NCI-H2081 (cell line): ENCODE data around the gene ATP9B.

Source experiments
- DNase-seq, 2 experiments: peaks; one replicate each; lab custom pipeline; 2025; lab: John Stamatoyannopoulos, UW

Gene ATP9B

DNA sequence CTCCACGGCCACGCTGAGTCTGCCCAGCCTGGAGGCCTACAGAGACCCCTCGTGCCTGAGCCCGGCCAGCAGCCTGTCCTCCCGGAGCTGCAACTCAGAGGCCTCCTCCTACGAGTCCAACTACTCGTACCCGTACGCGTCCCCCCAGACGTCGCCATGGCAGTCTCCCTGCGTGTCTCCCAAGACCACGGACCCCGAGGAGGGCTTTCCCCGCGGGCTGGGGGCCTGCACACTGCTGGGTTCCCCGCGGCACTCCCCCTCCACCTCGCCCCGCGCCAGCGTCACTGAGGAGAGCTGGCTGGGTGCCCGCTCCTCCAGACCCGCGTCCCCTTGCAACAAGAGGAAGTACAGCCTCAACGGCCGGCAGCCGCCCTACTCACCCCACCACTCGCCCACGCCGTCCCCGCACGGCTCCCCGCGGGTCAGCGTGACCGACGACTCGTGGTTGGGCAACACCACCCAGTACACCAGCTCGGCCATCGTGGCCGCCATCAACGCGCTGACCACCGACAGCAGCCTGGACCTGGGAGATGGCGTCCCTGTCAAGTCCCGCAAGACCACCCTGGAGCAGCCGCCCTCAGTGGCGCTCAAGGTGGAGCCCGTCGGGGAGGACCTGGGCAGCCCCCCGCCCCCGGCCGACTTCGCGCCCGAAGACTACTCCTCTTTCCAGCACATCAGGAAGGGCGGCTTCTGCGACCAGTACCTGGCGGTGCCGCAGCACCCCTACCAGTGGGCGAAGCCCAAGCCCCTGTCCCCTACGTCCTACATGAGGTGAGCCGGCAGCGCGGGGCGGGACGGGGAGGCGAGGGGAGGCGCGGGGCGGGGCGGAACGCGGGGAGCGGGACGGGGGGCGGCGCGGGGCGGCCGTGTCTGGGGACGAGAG is 341.8 kb downstream of the ATP9B start:
- no peak for DNase-seq

- DNase-seq: no peak
Measured at GRCh38 chr18:79411614-79412526, 342.7 kb downstream of the ATP9B start.

- no peak for DNase-seq
Measured at GRCh38 chr18:79413025-79413424, 343.8 kb downstream of the ATP9B start.

GRCh38 chr18:79413426-79413825 is 344.2 kb downstream of the ATP9B start:
- no peak for DNase-seq

DNA sequence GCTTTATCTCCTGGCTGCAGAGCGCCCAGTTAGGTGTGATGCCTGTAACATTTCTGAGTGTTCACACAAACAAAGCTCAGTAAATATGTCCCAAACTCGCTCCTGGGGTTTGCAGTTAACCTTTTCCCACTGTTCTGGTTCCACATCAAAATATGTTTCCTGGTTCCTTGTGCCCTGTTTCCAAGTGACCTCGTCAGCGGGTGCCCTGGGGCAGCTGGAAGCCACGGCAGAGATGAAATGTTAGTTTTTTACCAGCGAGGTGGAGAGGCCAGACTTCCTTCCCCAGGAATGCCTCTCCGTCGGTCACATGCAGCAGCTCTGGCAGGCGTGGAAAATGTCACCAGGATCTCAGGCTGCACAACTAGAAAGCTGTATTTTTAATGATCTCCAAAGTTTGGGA is 344.7 kb downstream of the ATP9B start:
- DNase-seq: no peak

- DNase-seq: no peak
Measured at GRCh38 chr18:79416022-79416676, 347.0 kb downstream of the ATP9B start.

DNA sequence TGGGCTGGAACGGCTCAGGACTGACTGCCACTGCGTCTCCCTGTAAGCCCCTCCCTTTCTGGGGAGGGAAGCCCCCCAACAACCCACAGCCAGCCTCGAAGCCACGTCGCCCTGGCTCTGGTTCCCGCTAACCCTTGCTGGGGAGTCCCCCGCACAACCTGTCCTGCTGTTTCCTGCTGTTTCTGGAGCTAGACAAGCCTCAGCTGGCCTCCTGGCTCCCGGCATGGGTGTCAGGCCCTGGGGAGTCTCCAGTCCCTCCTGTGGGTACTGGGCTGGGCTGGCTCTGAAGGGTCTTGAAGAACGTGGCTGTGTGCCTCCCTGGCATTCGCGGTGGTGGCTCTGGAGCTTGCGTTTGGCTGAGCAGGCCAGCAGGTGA is 347.5 kb downstream of the ATP9B start:
- DNase-seq: no peak

DNA sequence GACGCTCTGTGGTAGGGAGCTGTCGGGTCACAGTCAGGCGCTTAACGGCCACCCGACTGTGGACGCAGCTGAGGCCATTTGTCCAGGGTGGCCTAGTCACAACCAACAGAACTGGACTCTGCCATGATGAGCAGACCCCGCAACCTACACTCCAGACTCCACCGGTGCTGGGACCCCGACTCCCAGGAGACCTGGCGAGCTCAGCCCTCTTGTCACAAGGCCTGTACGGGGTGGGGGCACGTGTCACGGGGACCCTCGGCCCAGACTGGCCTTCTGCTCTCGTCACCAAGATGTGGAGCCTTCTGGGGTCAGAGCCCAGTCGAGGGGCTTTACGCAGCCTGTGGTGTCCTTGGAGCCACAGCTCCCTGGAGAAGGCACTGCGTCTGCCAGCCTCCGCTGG is 349.0 kb downstream of the ATP9B start:
- DNase-seq: no peak

DNA sequence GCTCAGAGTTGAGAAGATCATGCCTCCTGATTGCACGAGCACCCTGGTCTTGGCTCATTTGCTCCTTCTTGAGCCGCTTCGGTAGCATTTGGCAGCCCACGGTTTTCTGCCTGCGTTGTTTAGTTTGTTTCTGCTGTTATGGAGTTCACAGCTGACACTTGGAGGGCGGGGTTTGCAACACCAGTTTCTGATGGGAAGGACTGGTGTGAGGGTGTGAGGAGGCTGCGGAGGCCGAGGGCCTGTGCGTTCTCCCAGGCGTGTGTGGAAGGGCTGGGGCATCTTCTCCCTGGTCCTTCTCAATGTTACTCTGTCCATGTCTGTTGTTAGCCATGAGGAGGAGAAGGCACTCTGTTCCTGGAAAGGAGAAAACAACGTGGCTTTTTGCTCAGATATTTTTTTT is 349.4 kb downstream of the ATP9B start:
- DNase-seq: no peak

DNA sequence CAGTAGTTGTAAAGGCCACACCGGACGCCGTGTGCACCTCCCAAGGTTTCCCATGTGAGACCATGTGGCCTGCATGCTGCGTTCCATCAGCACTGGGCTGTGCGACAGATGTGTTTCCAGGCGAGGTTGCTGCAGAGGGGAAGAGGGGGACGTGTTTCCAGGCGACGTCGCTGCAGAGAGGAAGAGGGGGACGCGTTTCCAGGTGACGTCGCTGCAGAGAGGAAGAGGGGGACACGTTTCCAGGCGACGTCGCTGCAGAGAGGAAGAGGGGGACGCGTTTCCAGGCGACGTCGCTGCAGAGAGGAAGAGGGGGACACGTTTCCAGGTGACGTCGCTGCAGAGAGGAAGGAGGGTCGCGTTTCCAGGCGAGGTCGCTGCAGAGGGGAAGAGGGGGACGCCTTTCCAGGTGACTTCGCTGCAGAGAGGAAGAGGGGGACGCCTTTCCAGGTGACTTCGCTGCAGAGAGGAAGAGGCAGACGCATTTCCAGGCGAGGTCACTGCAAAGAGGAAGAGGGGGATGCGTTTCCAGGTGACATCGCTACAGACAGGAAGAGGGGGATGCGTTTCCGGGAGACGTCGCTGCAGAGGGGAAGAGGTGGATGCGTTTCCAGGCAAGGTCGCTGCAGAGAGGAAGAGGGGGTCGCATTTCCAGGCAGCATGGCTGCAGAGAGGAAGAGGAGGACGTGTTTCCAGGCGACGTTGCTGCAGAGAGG is 351.0 kb downstream of the ATP9B start:
- DNase-seq: no peak

- no peak for DNase-seq
Measured at GRCh38 chr18:79421275-79421857, 352.2 kb downstream of the ATP9B start.

DNA sequence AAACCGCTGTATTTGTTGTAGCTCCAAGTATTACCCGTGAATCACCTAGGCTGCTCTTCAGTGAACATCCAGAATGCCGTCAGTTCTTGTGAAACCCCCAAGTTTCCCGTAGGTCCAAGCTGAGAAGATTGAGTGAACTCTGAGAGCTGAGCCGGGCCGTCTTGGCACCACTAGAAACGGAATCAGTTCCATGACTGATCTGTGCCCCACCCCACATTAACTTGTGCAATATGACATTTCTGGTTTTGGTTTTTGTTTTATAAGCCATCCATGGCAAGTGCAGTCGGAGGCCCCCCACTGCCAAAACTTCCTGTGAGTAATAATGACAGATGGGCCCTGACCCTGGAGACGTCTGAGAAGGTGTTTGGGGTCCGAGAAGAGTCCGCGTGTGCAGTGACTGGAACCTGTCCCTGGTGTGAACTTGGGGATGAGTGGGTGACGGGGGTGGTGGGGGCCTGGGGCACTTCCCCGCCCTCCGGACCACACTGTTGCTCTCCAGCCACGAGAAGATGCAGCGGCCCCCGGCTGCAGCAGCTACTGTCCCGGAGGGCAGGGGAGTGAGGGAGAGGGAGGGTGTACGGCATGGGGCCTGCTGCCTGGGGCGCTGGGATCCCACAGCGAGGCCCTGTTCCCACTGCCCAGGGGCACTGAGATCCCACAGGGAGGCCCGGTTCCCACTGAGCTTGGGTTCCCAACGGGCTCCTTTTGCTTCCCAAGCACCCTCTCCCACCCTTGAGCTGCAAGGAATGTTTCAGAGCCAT is 353.0 kb downstream of the ATP9B start:
- no peak for DNase-seq

GRCh38 chr18:79422783-79423165 is 353.6 kb downstream of the ATP9B start:
- no peak for DNase-seq

- no peak for DNase-seq
Measured at GRCh38 chr18:79423211-79424007, 354.2 kb downstream of the ATP9B start.

GRCh38 chr18:79424008-79424565 is 354.9 kb downstream of the ATP9B start:
- no peak for DNase-seq

DNA sequence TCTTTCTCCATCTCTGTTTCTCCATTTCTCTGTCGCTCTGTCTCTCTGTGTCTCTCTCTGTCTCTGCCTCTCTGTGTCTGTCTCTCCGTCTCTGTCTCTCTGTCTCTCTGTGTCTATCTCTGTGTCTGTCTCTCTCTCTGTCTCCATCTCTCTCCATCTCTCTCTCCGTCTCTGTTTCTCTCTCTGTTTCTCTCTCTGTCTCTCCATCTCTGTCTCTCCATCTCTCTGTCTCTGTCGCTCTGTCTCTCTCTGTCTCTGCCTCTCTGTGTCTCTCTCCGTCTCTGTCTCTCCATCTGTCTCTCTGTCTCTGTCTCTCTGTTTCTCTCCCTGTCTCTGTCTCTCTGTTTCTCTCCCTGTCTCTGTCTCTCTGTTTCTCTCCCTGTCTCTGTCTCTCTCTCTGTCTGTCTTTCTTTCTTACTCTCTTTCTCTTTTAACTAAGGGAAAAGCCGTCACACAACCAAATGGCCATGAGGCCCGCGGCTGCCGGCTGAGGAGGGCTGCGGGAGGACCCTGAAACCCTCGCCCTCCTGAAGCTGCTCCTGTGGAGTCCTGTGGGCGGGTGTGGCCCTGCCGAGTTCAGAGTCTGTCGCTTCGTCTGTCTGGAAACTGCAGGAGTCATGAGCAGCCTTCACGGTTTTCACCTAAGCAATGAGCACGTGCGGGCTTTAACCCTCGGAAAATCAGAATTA is 355.8 kb downstream of the ATP9B start:
- DNase-seq: no peak

- no peak for DNase-seq
Measured at GRCh38 chr18:79425569-79425886, 356.3 kb downstream of the ATP9B start.

GRCh38 chr18:79426376-79427300 is 357.4 kb downstream of the ATP9B start:
- no peak for DNase-seq
